Daoy (cell line): Measurements from ENCODE around the gene TMEM97. TPM values are rescaled to one million over a fixed set of nuclear protein-coding genes. Genes with fewer than 3 reads are reported as not detected.

ENCODE experiments used
- DNase-seq: peaks from one replicate; pipeline ENCODE4 v3.0.0-alpha.2; 2015; ENCODE audit warnings: low read depth
- total RNA-seq: library from RNA; depleted of rRNA; stranded (reverse); fragments of >200 nt; shearing (Covaris generic); gene quantifications from 2 replicates; pipeline ENCODE4 v1.2.3, GENCODE V29; 2014; rRNA removed

Gene TMEM97
- total RNA-seq, 1 experiment from 2014 or later = 45.9 TPM

- no peak for DNase-seq
These were observed 46.5 kb downstream of the TMEM97 start for GRCh38 chr17:28365487-28365886.

DNA sequence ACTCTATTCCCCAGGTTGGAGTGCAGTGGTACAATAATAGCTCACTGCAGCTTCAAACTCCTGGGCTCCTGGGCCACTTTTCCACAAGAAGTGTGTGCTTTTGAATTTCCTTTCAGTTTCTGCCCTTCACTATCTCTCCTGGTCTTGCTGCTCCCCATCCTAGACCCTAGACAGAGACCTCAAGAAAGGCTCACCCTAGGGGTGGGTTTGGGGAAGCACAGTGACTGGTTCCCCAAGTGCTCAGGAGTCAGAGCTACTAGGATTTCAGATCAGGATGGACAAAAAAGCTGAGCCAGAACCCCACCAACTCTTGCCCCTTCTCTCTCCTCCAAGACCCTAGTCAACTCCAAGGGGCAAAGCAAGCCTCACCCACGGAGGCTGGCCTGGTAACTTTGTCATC, 47.6 kb downstream of the TMEM97 start:
- no peak for DNase-seq

DNA sequence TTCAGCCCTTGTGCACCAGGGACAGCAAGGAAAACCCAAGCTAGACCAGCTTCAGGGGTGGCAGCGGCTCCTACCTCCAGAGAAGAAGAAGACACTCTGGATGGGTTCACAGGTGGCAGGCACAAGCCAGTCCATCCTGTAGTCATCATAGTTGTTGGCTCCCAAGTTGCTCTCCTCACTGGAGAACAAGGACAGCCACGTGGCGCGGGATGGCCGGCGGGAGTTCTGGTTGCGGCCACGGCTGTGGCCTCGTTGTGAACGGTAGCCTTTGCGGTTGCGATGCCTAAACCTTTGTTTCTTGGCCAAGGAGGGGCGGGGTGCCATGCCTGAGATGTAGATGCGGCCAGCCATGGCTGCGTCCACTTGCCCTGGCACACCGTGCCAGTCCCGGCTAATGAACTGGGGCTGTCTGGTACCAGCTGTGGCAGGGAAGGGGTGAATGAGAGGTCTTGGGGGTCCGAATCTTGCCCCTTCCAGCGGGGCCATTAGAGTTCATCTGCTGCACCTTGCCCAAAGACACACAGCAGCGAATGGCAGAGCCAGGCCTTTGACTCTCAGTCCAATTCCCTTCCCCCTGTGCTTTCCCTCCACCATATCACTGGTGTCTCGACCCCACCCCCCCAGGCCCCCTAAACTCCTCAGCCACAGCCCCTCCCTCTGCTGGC, 48.8 kb downstream of the TMEM97 start:
- no peak for DNase-seq

DNA sequence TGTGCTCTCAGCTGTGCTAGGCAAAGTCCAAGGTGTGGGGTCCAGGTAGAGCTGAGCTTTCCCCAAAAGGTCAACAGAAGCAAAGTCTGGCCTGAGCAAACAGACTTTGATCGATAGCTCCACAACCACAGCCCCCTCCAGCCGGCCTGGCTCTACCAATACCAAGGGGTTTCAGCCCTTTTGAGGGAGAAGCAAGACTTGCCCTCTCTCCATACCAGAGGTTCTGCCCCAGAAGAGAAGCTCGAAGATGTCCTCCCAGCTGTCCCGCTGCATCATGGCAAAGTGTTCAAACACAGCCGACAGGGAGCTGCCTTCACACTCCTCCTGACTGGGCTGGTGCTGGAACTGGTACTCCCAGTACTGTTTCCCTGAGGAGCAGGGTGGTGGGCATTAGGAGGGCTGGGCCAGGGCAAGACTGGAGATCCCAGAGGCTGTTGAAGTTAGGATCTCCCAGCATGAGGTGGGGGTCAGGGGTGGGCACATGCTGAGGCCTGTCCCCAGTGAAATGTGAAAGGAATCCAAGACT, 49.4 kb downstream of the TMEM97 start:
- no peak for DNase-seq

- no peak for DNase-seq
These were observed 50.1 kb downstream of the TMEM97 start for GRCh38 chr17:28368915-28369683.

DNA sequence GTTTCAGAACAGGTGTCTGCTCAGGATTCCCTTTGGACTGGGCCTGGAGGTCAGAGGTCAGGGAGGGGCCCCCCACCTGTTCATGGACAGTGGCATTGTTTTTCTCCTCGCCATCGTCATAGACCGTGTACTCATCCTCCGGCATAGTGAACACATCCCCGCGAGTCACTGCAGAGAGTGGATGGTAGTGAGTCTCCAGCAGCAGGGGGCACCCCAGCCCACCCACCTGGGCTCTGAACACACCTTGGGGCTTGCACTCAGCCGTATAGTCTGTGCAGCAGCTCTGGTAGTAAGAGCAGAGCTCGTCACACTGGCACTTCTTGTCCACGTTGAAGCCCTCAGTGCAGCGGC, 50.7 kb downstream of the TMEM97 start:
- no peak for DNase-seq

DNA sequence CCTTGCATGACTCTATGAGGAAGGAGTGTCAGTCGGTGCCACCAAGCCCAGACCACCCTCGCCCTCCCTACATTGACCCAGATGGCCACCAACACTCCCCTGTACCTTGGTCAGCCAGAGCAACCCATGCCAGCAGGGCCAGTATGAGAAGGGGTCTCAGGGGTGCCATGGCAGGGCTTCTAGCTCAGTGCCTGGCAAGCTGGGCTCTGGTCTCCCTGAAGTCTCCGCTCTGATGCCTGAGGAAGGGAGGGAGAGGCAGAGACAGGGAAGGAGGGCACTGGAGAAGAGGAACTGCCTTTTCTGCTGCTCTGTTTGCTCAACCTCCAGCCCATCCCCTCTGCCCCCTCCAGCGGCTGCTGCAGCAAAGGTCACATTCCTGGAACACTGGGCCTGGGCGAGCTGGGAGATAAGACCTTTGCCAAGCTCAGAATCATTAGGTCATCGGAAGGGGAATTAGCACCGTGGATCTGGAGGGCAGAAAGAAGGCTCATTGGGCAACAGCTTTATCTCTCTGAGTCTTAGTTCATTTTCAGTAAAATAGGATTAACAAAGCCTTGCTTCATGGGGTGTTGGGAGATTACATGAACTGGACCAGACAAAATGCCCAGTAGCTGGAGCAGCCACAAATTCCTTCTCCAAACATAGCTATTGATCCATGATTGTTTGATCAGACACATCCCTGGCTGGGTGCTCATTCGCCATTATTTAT, 51.2 kb downstream of the TMEM97 start, which contains the start of gene VTN:
Gene VTN (minus strand): TSS at position 273 of the 709 bp plus-strand sequence. CDS start 104 bp downstream, at position 169.
- peak; percentile 47 for DNase-seq

GRCh38 chr17:28370744-28371103, 51.7 kb downstream of the TMEM97 start:
- no peak for DNase-seq

GRCh38 chr17:28371245-28372202, 52.5 kb downstream of the TMEM97 start, which contains the start of gene SARM1:
TSS of gene SARM1 (plus strand) at chr17:28371694. CDS start at chr17:28372033, 339 bp downstream.
- DNase-seq = peak; percentile 95

- peak; percentile 47 for DNase-seq
These were observed 53.4 kb downstream of the TMEM97 start for GRCh38 chr17:28372203-28372944.

DNA sequence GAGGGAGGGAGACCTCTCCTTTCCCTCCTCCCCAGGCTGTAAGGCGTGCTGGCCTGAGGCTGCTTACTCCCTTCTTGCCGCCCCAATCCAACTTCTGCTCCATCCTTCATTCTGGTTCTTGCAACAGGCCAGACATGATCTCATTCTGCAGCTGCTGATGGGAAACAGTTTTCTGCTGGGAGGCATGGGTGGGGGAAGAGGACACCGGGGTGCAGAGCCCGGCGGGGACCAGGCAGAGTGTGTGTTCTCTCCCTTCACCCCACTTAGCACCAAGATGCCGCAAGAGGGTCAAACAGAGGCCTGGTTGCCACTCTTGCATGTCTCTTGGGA, 53.9 kb downstream of the TMEM97 start:
- no peak for DNase-seq

Other genes with a start within 250 kb of the TMEM97 start
- gene IFT20, start 16.3 kb downstream of the TMEM97 start, total RNA-seq = 53.2 and 57.4 TPM in 2 replicates
- gene TNFAIP1, start 16.6 kb downstream of the TMEM97 start, total RNA-seq = 31.2 and 49.4 TPM in 2 replicates
- 124 and 132 TPM in 2 replicates for gene POLDIP2, start 38.3 kb downstream of the TMEM97 start, total RNA-seq
- gene SEBOX, start 46.0 kb downstream of the TMEM97 start, total RNA-seq = not detected in 2 replicates
- gene VTN, start 51.1 kb downstream of the TMEM97 start, total RNA-seq = not detected in 2 replicates
- gene SARM1, start 52.5 kb downstream of the TMEM97 start, total RNA-seq = 3.5 and 3.7 TPM in 2 replicates
- gene SLC46A1, start 87.0 kb downstream of the TMEM97 start, total RNA-seq = 4.6 and 6.1 TPM in 2 replicates
- not detected in 2 replicates for gene SLC13A2, start 154.4 kb downstream of the TMEM97 start, total RNA-seq
- not detected in 2 replicates for gene FOXN1, start 187.1 kb downstream of the TMEM97 start, total RNA-seq
- gene UNC119, start 233.4 kb downstream of the TMEM97 start, total RNA-seq = 17.8 and 25.4 TPM in 2 replicates